ENCODE results near the gene BSN. TPM values are rescaled to one million over a fixed set of nuclear protein-coding genes. Genes with fewer than 3 reads are reported as not detected.
A peak's percentile ranks its signal among the peaks of the same experiment; 100 is the strongest.

Gene BSN
- total RNA-seq, 4 donors from 2014 or later, result 0.44 to 1.8 (median 0.92) TPM

DNA sequence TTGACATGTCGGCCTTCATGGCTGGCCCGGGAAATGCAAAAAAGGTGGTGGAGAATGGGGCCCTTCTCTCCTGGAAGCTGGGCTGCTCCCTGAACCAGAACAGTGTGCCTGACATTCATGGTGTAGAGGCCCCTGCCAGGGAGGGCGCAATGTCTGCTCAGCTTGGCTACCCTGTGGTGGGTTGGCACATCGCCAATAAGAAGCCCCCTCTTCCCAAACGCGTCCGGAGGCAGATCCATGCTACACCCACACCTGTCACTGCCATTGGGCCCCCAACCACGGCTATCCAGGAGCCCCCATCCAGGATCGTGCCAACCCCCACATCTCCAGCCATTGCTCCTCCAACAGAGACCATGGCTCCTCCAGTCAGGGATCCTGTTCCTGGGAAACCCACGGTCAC is 23.1 kb upstream of the BSN start:
- no peak for DNase-seq (ENCODE audit: low spot score in 2 of 2)
- peaks cover 0 to 43% (median 15%) of the 10 kb centered on the region in 3 donors for H3K36me3 ChIP-seq
- WGBS, 2 donors, result 90% methylated on average over 9 to 10 of the region's 10 CpGs
- TF ChIP-seq POLR2A (IDR thresholded peaks at IDR 0.05) (no peak), CTCF (IDR thresholded peaks at IDR 0.05) (no peak), EP300 (IDR thresholded peaks at IDR 0.05) (no peak)
- H3K27ac ChIP-seq, result no peak overlapping the region
- no peak overlapping the region for H3K4me3 ChIP-seq
- H3K27me3 ChIP-seq, result no peaks in the 10 kb centered on the region
- H3K4me1 ChIP-seq, result peaks cover 0 to 48% (median 18%) of the 10 kb centered on the region in 4 donors
- H3K9me3 ChIP-seq, result no peaks in the 10 kb centered on the region

DNA sequence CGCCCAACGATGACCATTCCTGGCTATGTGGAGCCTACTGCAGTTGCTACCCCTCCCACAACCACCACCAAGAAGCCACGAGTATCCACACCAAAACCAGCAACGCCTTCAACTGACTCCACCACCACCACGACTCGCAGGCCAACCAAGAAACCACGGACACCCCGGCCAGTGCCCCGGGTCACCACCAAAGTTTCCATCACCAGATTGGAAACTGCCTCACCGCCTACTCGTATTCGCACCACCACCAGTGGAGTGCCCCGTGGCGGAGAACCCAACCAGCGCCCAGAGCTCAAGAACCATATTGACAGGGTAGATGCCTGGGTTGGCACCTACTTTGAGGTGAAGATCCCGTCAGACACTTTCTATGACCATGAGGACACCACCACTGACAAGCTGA is 22.6 kb upstream of the BSN start:
- 96 to 97% methylated on average over 15 to 16 of the region's 16 CpGs for WGBS, 2 donors
- Histone ChIP-seq H3K27ac (no peak overlapping the region), H3K27me3 (no peaks in the 10 kb centered on the region), H3K4me3 (no peak overlapping the region), H3K36me3 (peaks cover 0 to 43% (median 15%) of the 10 kb centered on the region in 3 donors), H3K9me3 (no peaks in the 10 kb centered on the region), H3K4me1 (peaks cover 0 to 48% (median 20%) of the 10 kb centered on the region in 4 donors)
- no peak for TF ChIP-seq CTCF (IDR thresholded peaks at IDR 0.05)
- no peak for DNase-seq (ENCODE audit: low spot score in 2 of 2)

DNA sequence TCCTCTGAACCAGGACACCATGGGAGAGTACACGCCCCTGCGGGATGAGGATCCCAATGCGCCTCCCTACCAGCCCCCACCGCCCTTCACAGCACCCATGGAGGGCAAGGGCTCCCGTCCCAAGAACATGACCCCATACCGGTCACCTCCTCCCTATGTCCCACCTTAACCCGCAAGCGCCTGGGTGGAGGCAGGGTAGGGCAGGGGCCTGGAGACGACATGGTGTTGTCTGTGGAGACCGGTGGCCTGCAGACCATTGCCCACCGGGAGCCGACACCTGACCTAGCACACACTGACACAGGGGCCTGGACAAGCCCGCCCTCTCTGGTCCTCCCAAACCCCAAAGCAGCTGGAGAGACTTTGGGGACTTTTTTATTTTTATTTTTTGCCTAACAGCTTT is 21.2 kb upstream of the BSN start:
- H3K36me3 ChIP-seq, result peaks cover 0 to 43% (median 15%) of the 10 kb centered on the region in 3 donors
- H3K4me3 ChIP-seq, result no peak overlapping the region
- WGBS, 2 donors, result 90 to 93% methylated on average over 13 of the region's 13 CpGs
- H3K27me3 ChIP-seq, result no peaks in the 10 kb centered on the region
- H3K27ac ChIP-seq, result peak overlapping the region in 2 of 4 donors; percentile 76 to 86
- H3K9me3 ChIP-seq, result no peaks in the 10 kb centered on the region
- H3K4me1 ChIP-seq, result peaks cover 0 to 51% (median 22%) of the 10 kb centered on the region in 4 donors
- DNase-seq (ENCODE audit: low spot score in 2 of 2), result no peak
- TF ChIP-seq POLR2A (IDR thresholded peaks at IDR 0.05) (no peak), CTCF (IDR thresholded peaks at IDR 0.05) (no peak), EP300 (IDR thresholded peaks at IDR 0.05) (no peak)

- Histone ChIP-seq H3K9me3 (no peaks in the 10 kb centered on the region), H3K27me3 (no peaks in the 10 kb centered on the region), H3K4me3 (no peak overlapping the region), H3K36me3 (peaks cover 0 to 43% (median 15%) of the 10 kb centered on the region in 3 donors), H3K27ac (peak overlapping the region in 3 of 4 donors; percentile 36 to 86 (median 76)), H3K4me1 (peaks cover 0 to 51% (median 22%) of the 10 kb centered on the region in 4 donors)
- WGBS, 2 donors, result 69% methylated on average over 9 of the region's 9 CpGs
- TF ChIP-seq CTCF (IDR thresholded peaks at IDR 0.05) (no peak), POLR2A (IDR thresholded peaks at IDR 0.05) (no peak), EP300 (IDR thresholded peaks at IDR 0.05) (no peak)
- no peak for DNase-seq (ENCODE audit: low spot score in 2 of 2)
Measured at GRCh38 chr3:49533786-49534519, 20.3 kb upstream of the BSN start.

DNA sequence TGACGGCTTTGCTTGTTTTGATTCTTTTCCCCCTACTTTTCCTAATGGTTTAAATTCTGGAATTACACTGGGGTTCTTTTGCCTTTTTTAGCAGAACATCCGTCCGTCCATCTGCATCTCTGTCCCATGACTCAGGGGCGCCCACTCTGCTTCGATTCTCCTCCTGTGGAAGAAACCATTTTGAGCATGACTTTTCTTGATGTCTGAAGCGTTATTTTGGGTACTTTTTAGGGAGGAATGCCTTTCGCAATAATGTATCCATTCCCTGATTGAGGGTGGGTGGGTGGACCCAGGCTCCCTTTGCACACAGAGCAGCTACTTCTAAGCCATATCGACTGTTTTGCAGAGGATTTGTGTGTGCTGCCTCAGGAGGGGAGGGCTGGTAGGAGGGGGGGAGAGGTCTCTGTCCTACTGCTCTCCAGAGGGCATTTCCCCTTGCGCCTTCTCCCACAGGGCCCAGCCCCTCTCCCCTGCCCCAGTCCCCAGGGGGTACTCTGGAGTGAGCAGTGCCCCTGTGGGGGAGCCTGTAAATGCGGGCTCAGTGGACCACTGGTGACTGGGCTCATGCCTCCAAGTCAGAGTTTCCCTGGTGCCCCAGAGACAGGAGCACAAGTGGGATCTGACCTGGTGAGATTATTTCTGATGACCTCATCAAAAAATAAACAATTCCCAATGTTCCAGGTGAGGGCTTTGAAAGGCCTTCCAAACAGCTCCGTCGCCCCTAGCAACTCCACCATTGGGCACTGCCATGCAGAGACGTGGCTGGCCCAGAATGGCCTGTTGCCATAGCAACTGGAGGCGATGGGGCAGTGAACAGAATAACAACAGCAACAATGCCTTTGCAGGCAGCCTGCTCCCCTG is 19.5 kb upstream of the BSN start:
- Histone ChIP-seq H3K36me3 (peaks cover 0 to 42% (median 15%) of the 10 kb centered on the region in 3 donors), H3K4me1 (peaks cover 0 to 51% (median 24%) of the 10 kb centered on the region in 4 donors), H3K27me3 (no peaks in the 10 kb centered on the region), H3K9me3 (no peaks in the 10 kb centered on the region), H3K4me3 (no peak overlapping the region), H3K27ac (peak overlapping the region in 3 of 4 donors; percentile 36 to 86 (median 76))
- TF ChIP-seq EP300 (IDR thresholded peaks at IDR 0.05), result no peak
- TF ChIP-seq CTCF (IDR thresholded peaks at IDR 0.05), result no peak
- TF ChIP-seq POLR2A (IDR thresholded peaks at IDR 0.05), result no peak
- 56 to 60% methylated on average over 13 to 14 of the region's 14 CpGs for WGBS, 2 donors
- DNase-seq (ENCODE audit: low spot score in 2 of 2), result no peak
